GM12874 (cell line): ENCODE measurements around the gene PDGFD.

ENCODE experiments used
- CTCF ChIP-seq: IDR thresholded peaks from 2 replicates; pipeline ENCODE4 v1.5.1; 2011; ENCODE audit warnings: low read depth, mild to moderate bottlenecking, control low read depth, low read length, moderate library complexity; ENCODE audit not compliant: insufficient read depth

PDGFD gene

GRCh38 chr11:103997082-103997481 is 166.9 kb downstream of the PDGFD start:
- no peak for TF ChIP-seq CTCF

- TF ChIP-seq CTCF, result no peak
Observed at GRCh38 chr11:103995896-103996295, 168.1 kb downstream of the PDGFD start.

GRCh38 chr11:103994518-103994917 is 169.4 kb downstream of the PDGFD start:
- no peak for TF ChIP-seq CTCF

GRCh38 chr11:103994094-103994493 is 169.9 kb downstream of the PDGFD start:
- TF ChIP-seq CTCF, result no peak

GRCh38 chr11:103993507-103993906 is 170.4 kb downstream of the PDGFD start:
- no peak for TF ChIP-seq CTCF

GRCh38 chr11:103988595-103988969 is 175.4 kb downstream of the PDGFD start:
- no peak for TF ChIP-seq CTCF

- TF ChIP-seq CTCF, result no peak
Observed at GRCh38 chr11:103987629-103988594, 176.0 kb downstream of the PDGFD start.
